H9 (cell line): ENCODE data around the gene TUBGCP6. TPM values are rescaled to one million over a fixed set of nuclear protein-coding genes. Genes with fewer than 3 reads are reported as not detected.

Experiments
- DNase-seq: peaks from one replicate; pipeline ENCODE4 v3.0.0-alpha.2; 2017
- H2AFZ ChIP-seq: one replicate; pipeline ENCODE4 v1.6.1; 2013; ENCODE audit warnings: mild to moderate bottlenecking, low read length, control low read depth, moderate library complexity
- H2AK5ac ChIP-seq: 2 replicates; pipeline ENCODE4 v1.6.1; 2013; ENCODE audit warnings: low read length, control low read depth, mixed read lengths; ENCODE audit not compliant: insufficient read length
- H2BK120ac ChIP-seq: one replicate; pipeline ENCODE4 v1.6.1; 2013; ENCODE audit warnings: low read depth, mild to moderate bottlenecking, low read length, control low read depth, inconsistent platforms; ENCODE audit not compliant: poor library complexity, severe bottlenecking
- H2BK12ac ChIP-seq: 2 replicates; pipeline ENCODE4 v1.6.1; 2013; ENCODE audit warnings: low read length, control low read depth, mixed read lengths, low read depth; ENCODE audit not compliant: insufficient read length
- H2BK15ac ChIP-seq: 2 replicates; pipeline ENCODE4 v1.6.1; 2013; ENCODE audit warnings: low read depth, low read length, control low read depth
- H2BK20ac ChIP-seq: one replicate; pipeline ENCODE4 v1.6.1; 2013; ENCODE audit warnings: low read depth, mild to moderate bottlenecking, low read length, control low read depth, inconsistent platforms; ENCODE audit not compliant: poor library complexity, severe bottlenecking
- H2BK5ac ChIP-seq: 2 replicates; pipeline ENCODE4 v1.6.1; 2013; ENCODE audit warnings: low read length, control low read depth, mixed read lengths; ENCODE audit not compliant: insufficient read length
- H3K14ac ChIP-seq: 2 replicates; pipeline ENCODE4 v1.6.1; 2013; ENCODE audit warnings: low read length, control low read depth; ENCODE audit not compliant: insufficient read depth
- H3K18ac ChIP-seq: 2 replicates; pipeline ENCODE4 v1.6.1; 2013; ENCODE audit warnings: low read depth, mild to moderate bottlenecking, mixed read lengths, low read length, control low read depth; ENCODE audit not compliant: insufficient read length
- H3K23ac ChIP-seq: 2 replicates; pipeline ENCODE4 v1.6.1; 2013; ENCODE audit warnings: low read length, control low read depth, mixed read lengths, low read depth; ENCODE audit not compliant: insufficient read length
- H3K23me2 ChIP-seq: 2 replicates; pipeline ENCODE4 v1.6.1; 2013; ENCODE audit warnings: low read depth, mild to moderate bottlenecking, mixed read lengths, low read length, control low read depth; ENCODE audit not compliant: insufficient read length, poor library complexity, severe bottlenecking
- H3K27ac ChIP-seq: 2 replicates; pipeline ENCODE4 v1.5.1; 2013; ENCODE audit warnings: low read length, control low read depth, mixed read lengths, low read depth; ENCODE audit not compliant: insufficient read length
- H3K27me3 ChIP-seq: 2 replicates; pipeline ENCODE4 v1.6.1; 2013; ENCODE audit warnings: low read length, control low read depth, inconsistent platforms; ENCODE audit not compliant: insufficient read depth
- H3K4ac ChIP-seq: 2 replicates; pipeline ENCODE4 v1.6.1; 2013; ENCODE audit warnings: low read depth, mild to moderate bottlenecking, control low read depth, inconsistent platforms, low read length, moderate library complexity
- H3K4me1 ChIP-seq: 2 replicates; pipeline ENCODE4 v1.6.1; 2013; ENCODE audit warnings: low read length, control low read depth, inconsistent platforms; ENCODE audit not compliant: insufficient read depth
- H3K4me2 ChIP-seq: 2 replicates; pipeline ENCODE4 v1.6.1; 2013; ENCODE audit warnings: low read length, control low read depth, mixed read lengths; ENCODE audit not compliant: insufficient read length, insufficient read depth
- H3K56ac ChIP-seq: 2 replicates; pipeline ENCODE4 v1.6.1; 2013; ENCODE audit warnings: low read depth, mild to moderate bottlenecking, mixed read lengths, low read length, control low read depth; ENCODE audit not compliant: insufficient read length
- H3K79me1 ChIP-seq: 2 replicates; pipeline ENCODE4 v1.6.1; 2013; ENCODE audit warnings: low read depth, mild to moderate bottlenecking, moderate library complexity, low read length, control low read depth, inconsistent platforms; ENCODE audit not compliant: insufficient read depth, poor library complexity, severe bottlenecking
- H3K79me2 ChIP-seq: 2 replicates; pipeline ENCODE4 v1.6.1; 2013; ENCODE audit warnings: low read length, control low read depth, inconsistent platforms; ENCODE audit not compliant: insufficient read depth
- H3K9ac ChIP-seq: 2 replicates; pipeline ENCODE4 v1.6.1; 2013; ENCODE audit warnings: low read length, control low read depth, mixed read lengths; ENCODE audit not compliant: insufficient read length; ENCODE audit errors: extremely low read depth
- H3K9me3 ChIP-seq: one replicate; pipeline ENCODE4 v1.6.1; 2013; ENCODE audit warnings: low read depth, low read length, inconsistent platforms; ENCODE audit not compliant: control insufficient read depth
- H3T11ph ChIP-seq: one replicate; pipeline ENCODE4 v1.6.1; 2013; ENCODE audit warnings: mild to moderate bottlenecking, low read length, control low read depth, inconsistent platforms
- H4K20me1 ChIP-seq: one replicate; pipeline ENCODE4 v1.6.1; 2013; ENCODE audit not compliant: control insufficient read depth, insufficient read length, insufficient read depth
- H4K5ac ChIP-seq: 2 replicates; pipeline ENCODE4 v1.6.1; 2013; ENCODE audit warnings: low read depth, mild to moderate bottlenecking, mixed read lengths, low read length, control low read depth; ENCODE audit not compliant: insufficient read length
- H4K8ac ChIP-seq: replicated peaks from 2 replicates; pipeline ENCODE4 v1.6.1; 2013; ENCODE audit warnings: low read length, control low read depth, mixed read lengths, low read depth; ENCODE audit not compliant: insufficient read length
- H4K91ac ChIP-seq: 2 replicates; pipeline ENCODE4 v1.6.1; 2013; ENCODE audit warnings: low read depth, mild to moderate bottlenecking, moderate library complexity, mixed read lengths, low read length, control low read depth; ENCODE audit not compliant: insufficient read length
- H3K27ac Mint-ChIP-seq, 3 experiments: 2 replicates in 2 of 3; 3 replicates in 1 of 3; pipeline ENCODE4 v1.8.0; 2020 to 2021; ENCODE audit warnings: mixed read lengths in 3 of 3, mild to moderate bottlenecking in 1 of 3, moderate library complexity in 1 of 3
- H3K27me3 Mint-ChIP-seq: 2 replicates; pipeline ENCODE4 v1.8.0; 2021; ENCODE audit warnings: low read depth, mild to moderate bottlenecking, moderate library complexity, mixed read lengths
- H3K36me3 Mint-ChIP-seq, 3 experiments: 2 replicates in 2 of 3; 3 replicates in 1 of 3; pipeline ENCODE4 v1.8.0; 2020 to 2021; ENCODE audit warnings: low read depth in 3 of 3, mixed read lengths in 3 of 3; ENCODE audit not compliant: insufficient read depth in 1 of 3
- H3K4me1 Mint-ChIP-seq, 2 experiments: 2 replicates each; pipeline ENCODE4 v1.8.0; 2020; ENCODE audit warnings: mixed read lengths in 2 of 2
- H3K4me3 Mint-ChIP-seq, 2 experiments: 2 replicates in 1 of 2; 3 replicates in 1 of 2; pipeline ENCODE4 v1.8.0; 2020 to 2021; ENCODE audit warnings: mild to moderate bottlenecking in 2 of 2, mixed read lengths in 2 of 2, moderate library complexity in 1 of 2
- H3K9me3 Mint-ChIP-seq, 2 experiments: 2 replicates in 1 of 2; 3 replicates in 1 of 2; pipeline ENCODE4 v1.8.0; 2020; ENCODE audit warnings: mild to moderate bottlenecking in 2 of 2, mixed read lengths in 2 of 2, moderate library complexity in 1 of 2
- CTCF ChIP-seq: fragments of 200-600 bp; sonication (generic); conservative IDR thresholded peaks from 3 replicates; pipeline ENCODE4 v1.8.0; 2021; ENCODE audit warnings: antibody characterized with exemption, mild to moderate bottlenecking
- WGBS: extraction: QIAGEN DNeasy Blood & Tissue Kit; methylation state at CpG from one replicate; pipeline ENCODE4 v1.1.7; 2013; ENCODE audit warnings: missing lambda C conversion rate, low lambda C conversion rate, mixed read lengths; ENCODE audit not compliant: insufficient read length; ENCODE audit errors: extremely low coverage; 5-methylcytosine and 5-hydroxymethylcytosine counted together
- total RNA-seq: library from RNA; stranded (reverse); gene quantifications from 2 replicates; pipeline ENCODE4 v1.2.1, GENCODE V29; 2021

Gene TUBGCP6
- total RNA-seq, 1 experiment from 2014 or later, result 29.0 TPM

- WGBS, result no CpG with 5 or more reads among the region's 42 CpGs
- Histone ChIP-seq H3K4me2 (no peak overlapping the region), H4K5ac (no peak overlapping the region), H2BK20ac (no peak overlapping the region), H2BK5ac (no peak overlapping the region), H2BK120ac (no peak overlapping the region), H3K4me1 (no peaks in the 10 kb centered on the region), H2BK12ac (no peak overlapping the region), H3K27ac (no peak overlapping the region), H3K79me2 (0 out of 2 replicates have a peak, but pooled peaks cover 3% of the 10 kb centered on the region), H3K14ac (no peak overlapping the region), H4K91ac (no peak overlapping the region), H3K18ac (no peak overlapping the region), H4K20me1 (peaks cover 3% of the 10 kb centered on the region), H2AK5ac (no peak overlapping the region), H2AFZ (no peak overlapping the region), H3K56ac (no peak overlapping the region), H3K4ac (no peak overlapping the region), H3K9ac (no peak overlapping the region), H3K23me2 (no peaks in the 10 kb centered on the region), H2BK15ac (no peak overlapping the region), H3T11ph (no peak overlapping the region), H3K27me3 (no peaks in the 10 kb centered on the region), H3K9me3 (no peaks in the 10 kb centered on the region), H3K79me1 (no peaks in the 10 kb centered on the region), H3K23ac (no peak overlapping the region), H4K8ac (no peak overlapping the region)
- DNase-seq, result peak; percentile 77
- H3K4me3 Mint-ChIP-seq, result no peak overlapping the region
- no peak for TF ChIP-seq CTCF
- H3K27ac Mint-ChIP-seq, result peak overlapping the region in 1 of 3 experiments; percentile 81; a peak in 2 of 7 replicates
- H3K36me3 Mint-ChIP-seq, result peaks cover 20 to 79% (median 66%) of the 10 kb centered on the region in 3 experiments
- H3K4me1 Mint-ChIP-seq, result peaks cover 5 to 9% of the 10 kb centered on the region in 2 experiments
- H3K9me3 Mint-ChIP-seq, result no peaks in the 10 kb centered on the region
- H3K27me3 Mint-ChIP-seq, result no peaks in the 10 kb centered on the region
Measured at GRCh38 chr22:50218996-50219727, 25.7 kb downstream of the TUBGCP6 start.
